Measurements from ENCODE around the gene RORB.
"Not testable (repeated sequence)": the region's sequence is repeated elsewhere in the genome, so short reads cannot be mapped to it uniquely, and the experiment has no call there.

The RORB gene

DNA sequence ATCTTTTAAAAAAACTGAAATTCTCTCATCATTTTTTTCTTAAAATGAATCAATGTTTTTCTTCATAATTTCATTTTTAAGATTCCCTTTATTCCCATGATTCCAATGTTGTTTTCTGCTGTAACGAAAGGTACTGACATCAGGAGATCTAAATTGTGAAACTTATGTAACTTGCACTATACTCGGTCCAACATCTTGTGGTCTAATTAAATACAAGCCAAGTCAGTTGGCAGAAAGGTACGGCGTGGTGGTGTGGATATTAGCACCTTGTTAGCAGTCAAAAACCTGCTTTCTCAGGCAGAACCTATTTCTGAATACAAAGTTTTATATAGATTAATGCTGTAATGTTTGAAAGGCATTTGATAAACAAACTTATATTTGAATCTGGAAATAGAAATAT is 20.1 kb downstream of the RORB start:
- no peak for DNase-seq

DNA sequence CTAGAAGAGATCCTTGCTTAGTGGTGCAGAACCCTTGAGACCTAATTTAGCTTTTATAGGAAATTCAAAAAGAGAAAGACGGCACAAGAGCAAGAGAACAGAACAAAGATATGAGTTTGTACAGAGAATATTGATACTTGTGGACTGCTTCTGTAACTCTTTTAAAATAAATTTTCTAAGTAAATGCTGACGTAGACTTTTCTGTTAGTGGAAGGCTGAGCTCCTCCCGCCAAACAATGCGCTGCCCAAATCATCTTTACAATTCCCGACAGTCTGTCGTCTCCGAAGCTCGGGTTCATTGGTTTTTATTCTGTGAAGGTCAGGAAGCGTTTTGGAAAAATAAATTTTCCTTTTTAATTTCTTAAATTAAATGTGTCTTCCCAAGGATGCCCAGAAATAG is 22.3 kb downstream of the RORB start:
- DNase-seq: no peak

DNA sequence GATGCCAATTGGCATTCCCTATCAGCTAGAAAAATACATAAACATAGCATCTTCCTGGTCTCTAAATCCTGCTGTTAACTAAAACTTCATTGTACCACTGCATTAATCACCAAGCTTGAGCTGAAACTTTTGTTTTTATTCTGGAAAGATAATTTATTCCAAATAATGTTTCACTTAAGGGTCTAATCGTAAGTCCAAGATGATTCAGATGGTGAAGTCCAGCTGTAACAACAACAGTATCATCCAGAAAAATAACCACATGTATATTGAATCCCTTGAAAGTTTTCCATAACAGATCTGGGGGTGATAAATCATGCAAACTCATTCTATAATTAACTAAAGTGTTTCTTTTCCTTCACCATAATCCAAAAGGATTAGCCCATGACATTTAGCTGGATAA is 23.9 kb downstream of the RORB start:
- no peak for DNase-seq

DNA sequence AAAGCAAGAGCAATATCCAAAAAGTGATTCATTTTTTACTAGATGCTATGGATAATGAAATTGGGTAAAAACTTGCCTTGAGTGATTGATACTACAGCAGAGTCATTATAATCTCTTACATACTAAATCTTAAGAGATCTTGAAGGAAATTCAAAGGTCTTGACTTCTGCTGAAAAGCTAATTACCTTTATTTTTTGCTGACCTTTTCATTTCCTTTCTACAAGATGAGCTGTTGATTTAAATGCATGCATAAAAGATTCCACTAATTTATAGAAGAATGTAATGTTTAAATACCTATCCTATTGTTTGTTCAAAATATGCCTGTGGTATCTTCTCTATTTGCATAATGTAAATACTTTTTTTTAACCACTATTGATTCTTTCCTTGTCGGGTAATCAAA is 27.2 kb downstream of the RORB start:
- no peak for DNase-seq

DNA sequence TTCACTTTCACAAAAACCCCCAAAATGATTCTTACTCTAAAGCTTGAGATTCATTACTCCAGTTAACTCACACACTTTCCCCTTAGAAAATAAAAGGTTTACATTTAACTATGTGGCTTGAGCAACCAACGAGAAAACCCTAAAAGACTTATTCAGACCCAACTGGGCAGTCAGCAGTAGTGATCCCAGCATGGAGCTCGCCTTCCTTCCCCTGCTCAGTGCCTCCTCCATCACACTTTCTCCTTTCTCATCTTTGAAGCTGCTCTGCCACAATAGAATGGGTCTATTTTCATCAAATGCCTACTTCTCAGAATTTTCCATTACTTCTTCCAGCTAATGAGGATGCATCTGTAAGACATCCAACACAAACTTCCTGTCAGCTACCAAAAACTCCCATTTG is 29.1 kb downstream of the RORB start:
- DNase-seq: no peak

DNA sequence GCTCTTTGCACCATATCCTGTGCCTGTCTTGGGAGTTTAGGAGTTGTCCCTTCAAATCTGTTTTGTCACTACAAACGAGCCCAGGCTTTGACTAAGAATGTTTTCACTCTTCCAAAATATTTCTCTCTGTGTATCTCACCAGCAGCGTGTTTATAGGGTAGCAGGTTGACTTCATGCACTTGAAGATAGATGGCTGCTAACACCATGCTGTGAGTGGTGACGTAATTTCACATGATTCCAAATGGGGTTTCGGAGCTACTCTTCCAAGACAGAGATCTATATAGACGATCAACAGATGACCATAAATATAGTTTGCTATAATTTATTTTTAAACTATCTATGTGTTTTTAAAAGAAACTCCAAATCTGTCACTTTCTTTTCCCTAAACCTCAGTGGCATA is 30.6 kb downstream of the RORB start:
- DNase-seq: no peak

DNA sequence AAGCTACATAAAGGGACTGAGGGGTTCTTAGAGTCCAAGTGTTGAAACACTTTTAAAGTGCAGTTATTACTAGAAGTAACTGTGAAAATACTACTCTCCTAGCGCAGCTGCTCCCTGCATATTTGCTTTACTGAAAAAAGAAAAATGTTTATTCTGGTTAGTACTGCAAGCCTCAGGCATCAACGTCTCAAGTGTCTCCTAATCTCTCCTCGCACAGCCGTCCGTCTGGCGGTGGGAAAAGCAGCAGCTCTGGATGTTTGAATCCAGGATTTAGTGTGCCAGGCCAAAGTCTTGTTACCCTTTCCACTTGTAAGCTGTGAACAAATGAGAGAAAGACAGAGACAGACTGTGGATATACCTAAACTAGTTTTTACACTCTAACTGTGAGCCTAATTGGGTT is 31.1 kb downstream of the RORB start:
- no peak for DNase-seq

DNA sequence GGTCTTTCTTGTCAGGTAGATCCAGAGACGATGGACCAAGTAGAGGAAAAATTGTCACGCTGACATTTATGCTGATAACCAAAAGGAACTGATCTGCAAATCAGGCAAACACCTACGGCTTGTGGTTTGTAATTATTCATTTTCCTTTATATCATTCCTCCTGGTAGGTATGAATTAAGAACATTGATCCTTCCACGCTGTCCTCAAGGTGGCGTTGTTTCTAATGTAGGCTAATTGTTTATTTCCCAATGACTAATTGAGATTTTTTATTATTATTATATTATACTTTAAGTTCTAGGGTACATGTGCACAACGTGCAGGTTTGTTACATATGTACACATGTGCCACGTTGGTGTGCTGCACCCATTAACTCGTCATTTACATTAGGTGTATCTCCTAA is 33.3 kb downstream of the RORB start:
- DNase-seq: not testable (repeated sequence)

DNA sequence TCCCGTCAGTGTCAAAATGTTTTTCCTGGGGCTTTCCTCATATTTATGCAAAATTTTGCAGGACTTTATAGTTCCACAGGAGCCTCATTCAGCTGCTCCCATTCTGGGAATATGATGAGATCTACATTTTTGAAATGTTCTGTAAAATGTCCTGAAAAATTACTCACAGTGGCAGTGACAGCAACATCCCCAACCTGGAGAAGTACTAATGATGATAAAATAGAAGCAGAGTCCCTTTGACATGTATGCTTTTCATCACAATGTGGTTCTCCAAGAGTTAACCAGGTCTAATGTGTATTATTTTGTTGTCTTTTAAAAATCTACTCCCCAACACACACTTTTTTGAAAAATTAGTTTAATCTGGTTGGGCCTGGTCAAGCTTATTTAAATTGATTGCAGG is 36.1 kb downstream of the RORB start:
- DNase-seq: no peak

DNA sequence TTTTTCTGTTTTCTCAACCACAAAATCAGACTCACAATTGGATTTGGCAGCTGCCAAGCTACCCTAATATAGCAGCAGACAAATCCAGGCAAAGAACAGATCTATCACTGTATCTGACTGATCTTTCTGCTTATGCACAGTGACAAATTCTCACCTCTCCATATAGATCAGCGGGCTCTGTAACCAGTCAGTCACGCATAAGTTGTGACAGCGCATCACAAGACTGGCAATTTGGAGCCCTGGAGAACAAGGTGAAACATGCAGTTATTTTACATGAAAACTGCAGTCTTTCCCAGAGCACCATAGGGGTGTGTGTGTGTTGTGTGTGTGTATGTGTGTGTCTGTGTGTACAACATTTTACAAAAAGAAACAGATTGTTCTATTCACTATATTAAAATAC is 37.7 kb downstream of the RORB start:
- no peak for DNase-seq

DNA sequence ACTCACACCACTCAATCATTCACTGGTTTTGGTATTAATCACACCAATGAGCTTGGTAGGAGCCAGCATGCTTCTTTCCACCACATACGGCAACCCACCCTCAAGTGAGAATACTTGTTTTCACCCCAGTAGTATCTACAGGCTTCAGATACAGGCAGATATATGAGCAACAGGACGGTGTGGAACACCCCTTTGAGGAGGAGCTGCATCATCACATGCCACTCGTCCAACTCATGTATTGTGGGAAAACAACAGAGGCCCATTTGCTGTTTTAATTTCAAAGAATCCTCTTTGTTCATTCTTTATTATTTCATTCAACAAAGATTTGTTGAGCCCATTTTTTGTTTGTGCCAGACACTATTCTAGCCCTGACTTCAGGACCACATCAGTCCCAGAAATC is 46.0 kb downstream of the RORB start:
- no peak for DNase-seq

DNA sequence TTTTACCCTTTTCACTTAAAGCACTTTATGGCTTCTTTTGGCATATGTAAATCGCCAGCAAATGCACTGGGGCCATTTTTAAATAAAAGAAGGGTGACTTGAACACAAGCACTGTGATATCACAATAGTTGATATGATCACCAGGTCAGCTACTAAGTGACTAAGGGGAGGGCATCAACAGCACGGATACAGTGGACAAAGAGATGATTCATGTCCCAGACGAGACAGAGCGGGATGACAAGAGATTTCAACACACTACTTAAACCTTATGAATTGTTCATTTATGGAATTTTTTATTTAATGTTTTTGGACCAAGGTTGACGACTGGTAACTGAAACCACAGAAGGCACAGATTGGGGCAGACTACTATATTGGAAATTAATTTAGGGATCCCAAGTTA is 54.1 kb downstream of the RORB start:
- no peak for DNase-seq

DNA sequence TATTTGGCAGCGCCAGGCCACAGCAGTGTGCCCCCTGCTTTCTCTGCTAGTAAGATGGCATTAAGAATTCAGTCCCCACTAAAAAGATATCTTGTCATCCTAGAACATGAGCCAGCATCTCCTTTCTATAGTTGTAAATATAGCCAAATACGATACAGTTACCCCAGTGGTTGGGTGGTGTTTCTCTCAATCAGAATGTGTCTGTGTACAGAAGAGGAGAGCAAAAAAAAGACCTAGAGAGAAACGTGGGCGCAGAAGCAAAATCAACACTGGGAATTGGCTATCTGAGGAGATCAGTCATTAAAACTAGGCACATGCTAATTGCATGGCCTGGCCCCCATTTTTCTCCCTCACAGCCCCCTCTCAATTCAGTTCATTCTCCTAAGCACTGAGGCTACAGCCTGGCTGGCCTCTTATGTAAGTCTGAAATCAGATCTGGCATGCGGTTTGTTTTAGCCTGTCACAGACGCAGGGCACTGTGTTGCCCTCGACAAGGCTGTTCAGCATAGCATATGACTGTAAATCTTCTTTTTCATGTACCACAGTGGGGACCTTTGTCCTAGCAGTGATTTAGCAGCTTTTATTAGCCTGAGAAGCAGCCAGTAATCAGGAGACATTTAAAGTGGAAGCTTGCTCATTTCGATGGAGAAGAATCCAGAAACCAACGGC is 57.8 kb downstream of the RORB start:
- no peak for DNase-seq

DNA sequence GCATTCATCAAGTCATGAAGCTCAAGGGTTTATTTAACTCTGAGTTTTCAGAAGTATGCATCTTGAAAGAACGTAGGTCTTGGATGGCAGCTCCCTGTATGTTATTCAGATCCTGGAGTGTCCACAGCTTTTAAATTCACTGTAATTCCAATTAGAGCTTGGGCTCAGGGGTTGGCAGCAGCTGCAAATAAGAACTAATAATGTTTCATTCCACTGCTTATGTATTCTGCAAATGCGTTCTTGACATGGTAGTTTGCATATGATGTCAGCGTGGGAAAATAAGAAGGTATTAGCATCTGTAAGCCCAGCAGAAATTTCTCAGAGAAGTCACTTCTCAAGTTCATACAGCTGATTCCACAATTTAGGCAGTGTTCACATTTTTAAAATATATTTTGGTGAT is 58.4 kb downstream of the RORB start:
- DNase-seq: peak; percentile 25

DNA sequence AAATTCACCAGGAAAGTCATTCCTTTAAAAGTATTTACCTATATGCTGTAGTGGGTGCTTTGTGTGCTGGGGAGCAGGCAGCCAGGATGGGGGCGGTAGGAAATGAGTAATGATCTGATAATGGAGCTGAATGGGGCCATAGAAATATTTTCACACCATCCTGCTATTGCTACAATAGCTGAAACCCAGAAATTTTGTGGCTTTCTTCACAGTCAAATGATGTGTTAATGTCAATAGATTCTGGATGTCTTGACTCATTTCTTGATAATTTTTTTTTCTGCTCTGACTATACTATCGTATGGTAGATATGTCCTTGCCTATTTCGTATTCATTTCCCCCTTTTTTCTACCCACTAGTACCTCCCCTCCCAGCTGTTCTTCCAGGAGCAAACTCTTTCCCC is 59.5 kb downstream of the RORB start:
- DNase-seq: no peak

DNA sequence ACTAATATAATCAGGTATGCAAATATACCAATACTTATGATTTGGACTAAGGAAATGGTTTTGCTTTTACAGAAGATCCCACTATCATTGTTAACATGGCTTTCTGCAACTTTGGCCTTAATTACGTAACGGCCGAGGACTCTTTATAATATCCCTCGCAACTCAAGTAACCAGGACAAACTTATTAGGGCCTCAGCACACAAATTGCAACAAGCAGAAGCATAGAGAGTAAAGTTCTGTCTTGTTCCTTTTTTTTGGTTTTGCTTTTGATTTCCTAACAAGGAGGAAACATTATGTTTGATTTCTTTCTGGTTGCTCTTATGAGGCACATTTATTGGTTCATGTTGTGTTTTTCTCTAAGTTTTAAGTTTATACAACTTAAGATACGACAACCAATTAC is 60.4 kb downstream of the RORB start:
- DNase-seq: no peak

DNA sequence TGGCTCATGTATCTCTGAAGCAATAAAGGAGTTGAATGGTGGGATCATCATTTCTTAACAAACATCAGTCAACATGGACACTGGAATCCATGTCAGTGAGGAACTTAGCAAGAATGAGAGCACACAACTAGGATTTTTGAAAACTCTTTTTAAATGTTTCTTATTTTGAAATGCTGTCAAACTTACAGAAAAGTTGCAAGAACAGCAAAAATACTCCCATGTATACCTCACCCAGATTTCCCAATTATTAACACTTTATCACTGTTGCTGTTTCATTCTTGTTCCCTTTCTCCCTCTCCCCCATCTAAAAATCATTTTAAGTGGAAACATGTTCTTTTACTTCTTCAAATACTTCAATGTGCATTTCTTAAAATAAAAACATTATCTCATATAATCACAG is 65.5 kb downstream of the RORB start:
- DNase-seq: no peak

DNA sequence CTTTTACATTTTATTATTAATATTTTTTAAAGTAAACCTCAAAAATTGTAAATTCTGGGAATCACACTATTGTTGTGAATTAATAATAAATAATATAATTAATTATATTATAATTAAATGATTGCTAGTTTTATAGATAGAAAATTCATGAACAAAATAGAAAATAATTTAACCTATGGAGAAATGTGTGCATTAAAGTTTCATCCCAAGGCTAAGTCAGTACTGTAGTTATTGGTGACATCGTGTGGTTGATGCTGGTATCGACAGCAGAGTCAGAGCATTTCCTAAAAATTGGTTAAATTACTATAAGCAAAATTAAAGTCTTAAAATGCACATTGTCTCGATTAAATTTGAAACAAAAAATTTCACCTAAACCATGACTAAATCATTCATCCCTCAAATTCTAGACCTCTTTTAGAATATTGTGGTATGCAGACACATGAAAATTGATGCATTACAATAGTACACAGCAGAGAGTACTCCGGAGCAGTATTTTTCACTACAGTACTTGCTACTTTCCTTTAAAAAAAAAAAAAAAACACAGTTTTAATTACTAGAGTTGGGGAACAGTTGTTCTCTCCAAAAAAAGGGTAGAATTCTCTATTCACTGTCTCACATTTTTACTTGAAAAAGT is 73.9 kb downstream of the RORB start:
- DNase-seq: no peak

DNA sequence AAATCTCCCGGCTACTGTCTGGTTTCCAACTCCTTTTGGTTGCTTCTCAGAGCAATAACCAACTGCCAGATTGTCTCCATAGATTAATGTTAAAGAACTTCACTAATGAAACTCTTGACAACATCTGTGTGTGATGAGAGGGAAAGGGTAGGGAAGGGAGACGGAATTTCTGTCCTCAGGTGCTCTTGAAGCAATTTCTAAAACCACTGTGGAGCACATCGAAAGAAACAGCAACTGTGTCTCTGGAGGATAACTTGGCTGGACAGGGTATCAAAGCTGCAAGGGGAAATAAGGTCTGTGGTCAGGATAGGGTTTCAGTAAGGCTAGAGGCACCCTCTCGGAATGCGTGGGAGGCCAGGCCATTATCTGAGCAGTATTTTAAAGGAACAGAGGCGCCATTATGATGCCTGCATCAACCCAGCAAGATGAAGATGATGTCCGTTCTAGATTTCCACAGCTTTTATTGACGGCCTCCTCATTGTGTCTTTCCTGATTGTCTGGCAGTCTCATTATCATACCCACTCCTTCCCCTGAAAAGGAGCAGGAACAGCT is 76.6 kb downstream of the RORB start:
- no peak for DNase-seq

DNA sequence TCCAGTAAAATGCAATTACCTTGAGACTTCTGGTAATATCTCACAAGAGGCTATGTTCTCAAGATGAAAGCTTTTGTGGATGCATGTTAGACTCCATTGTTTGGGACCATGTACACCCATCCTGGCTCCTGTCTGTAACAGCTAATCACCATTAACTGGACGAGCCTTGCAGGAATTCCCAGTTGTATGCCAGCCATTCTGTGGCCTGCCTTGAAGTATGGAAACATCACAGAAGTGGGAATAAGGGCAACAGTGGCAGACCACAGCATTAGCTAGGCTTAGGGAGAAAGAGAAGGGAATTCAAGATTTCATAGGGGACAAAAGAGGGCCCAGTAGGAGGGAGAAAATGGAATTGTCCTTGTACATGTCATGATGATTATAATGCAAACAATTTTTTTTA is 79.0 kb downstream of the RORB start:
- no peak for DNase-seq

DNA sequence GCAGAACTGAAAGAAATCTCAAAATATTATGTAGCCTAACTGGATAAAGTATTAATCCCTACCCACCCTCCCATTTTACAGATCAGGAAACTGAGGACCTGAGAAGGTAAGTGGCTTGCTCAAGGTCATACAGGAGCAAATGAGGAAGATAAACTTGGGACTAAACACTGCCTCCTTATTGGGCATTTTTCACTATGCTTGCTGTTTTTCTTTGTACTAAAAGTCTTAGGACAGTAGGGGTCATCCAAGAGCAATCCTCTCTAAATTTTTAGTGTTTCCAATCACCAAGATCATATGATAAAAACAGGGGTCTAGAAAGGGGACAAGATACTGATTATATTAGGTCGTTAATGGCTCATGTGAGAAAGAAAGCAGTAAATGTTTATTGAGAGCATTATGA is 80.8 kb downstream of the RORB start:
- no peak for DNase-seq

DNA sequence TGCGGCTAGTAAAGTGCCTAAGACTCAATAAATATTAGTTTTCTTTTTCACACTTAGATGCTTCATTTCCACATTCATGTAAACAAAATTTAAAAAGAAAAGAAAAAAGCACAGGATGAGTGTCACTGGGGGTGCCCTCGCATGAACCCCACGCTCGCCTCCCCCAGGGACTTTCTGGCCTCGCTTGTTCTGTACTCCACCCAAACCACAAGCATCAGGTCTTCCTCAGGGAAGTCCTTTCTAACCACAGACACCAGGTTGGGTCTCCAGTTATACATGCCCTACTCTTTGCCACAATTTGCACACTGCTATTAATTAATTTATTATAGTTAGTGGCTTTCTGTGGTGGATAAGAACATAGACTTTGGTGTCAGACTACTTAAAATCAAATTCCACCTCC is 92.4 kb downstream of the RORB start:
- no peak for DNase-seq

DNA sequence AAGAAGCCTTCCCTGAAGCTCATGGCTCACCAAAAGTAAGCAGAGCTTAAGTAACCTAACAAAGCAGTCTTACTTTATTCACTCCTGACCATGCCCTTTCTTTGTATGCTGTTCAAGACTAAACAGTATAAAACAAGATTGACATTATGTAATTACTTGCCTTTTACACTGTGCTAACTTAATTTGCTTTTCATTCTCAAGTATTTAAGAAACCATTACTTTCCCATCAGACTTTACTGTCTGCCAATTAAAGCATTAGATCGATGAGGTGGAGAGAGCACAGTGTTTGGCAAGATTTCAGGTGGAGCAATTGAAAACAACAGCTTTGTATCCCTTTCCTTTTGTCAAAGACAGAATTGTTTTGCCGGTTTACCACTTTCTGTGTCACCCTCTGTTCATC is 98.2 kb downstream of the RORB start:
- no peak for DNase-seq

DNA sequence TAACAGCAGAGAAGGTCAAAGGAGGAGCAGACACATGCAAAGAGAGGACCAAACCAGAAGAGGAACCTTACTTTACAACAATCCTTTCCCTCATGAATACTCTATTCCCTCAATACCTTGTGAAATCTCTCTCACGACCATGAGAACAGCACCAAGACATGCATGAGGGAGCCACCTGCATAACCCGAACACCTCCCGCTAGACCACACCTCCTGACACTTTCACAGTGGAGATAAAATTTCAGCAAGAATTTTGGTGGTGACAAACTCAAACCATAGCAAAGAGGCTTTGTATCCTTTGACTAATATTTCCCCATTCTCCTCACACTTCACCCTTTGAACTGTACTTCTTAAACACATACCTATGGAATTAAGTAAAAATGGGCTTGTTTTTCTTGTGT is 101.7 kb downstream of the RORB start:
- no peak for DNase-seq
